ENCODE results near the gene FHDC1. TPM values are rescaled to one million over a fixed set of nuclear protein-coding genes. Genes with fewer than 3 reads are reported as not detected.
A peak's percentile ranks its signal among the peaks of the same experiment; 100 is the strongest.

The FHDC1 gene
- total and polyA plus RNA-seq, 8 donors, result 9.0 to 32.9 (median 10.4) TPM

- H3K4me1 ChIP-seq, result no peaks in the 10 kb centered on the region
- H3K9me3 ChIP-seq, result no peaks in the 10 kb centered on the region
- no peak overlapping the region for H3K27ac ChIP-seq
- H3K36me3 ChIP-seq, result no peaks in the 10 kb centered on the region
- intact Hi-C loops (cut with DNase I), result no loop called here
- ATAC-seq (no peak), DNase-seq (no peak)
- TF ChIP-seq, protein P1, sequence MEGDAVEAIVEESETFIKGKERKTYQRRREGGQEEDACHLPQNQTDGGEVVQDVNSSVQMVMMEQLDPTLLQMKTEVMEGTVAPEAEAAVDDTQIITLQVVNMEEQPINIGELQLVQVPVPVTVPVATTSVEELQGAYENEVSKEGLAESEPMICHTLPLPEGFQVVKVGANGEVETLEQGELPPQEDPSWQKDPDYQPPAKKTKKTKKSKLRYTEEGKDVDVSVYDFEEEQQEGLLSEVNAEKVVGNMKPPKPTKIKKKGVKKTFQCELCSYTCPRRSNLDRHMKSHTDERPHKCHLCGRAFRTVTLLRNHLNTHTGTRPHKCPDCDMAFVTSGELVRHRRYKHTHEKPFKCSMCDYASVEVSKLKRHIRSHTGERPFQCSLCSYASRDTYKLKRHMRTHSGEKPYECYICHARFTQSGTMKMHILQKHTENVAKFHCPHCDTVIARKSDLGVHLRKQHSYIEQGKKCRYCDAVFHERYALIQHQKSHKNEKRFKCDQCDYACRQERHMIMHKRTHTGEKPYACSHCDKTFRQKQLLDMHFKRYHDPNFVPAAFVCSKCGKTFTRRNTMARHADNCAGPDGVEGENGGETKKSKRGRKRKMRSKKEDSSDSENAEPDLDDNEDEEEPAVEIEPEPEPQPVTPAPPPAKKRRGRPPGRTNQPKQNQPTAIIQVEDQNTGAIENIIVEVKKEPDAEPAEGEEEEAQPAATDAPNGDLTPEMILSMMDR (IDR thresholded peaks at IDR 0.05), result no peak
- H3K27me3 ChIP-seq, result peaks cover 0 to 4% of the 10 kb centered on the region in 2 donors
- no peak overlapping the region for H3K4me3 ChIP-seq
Measured at GRCh38 chr4:152928286-152928685, 7.8 kb upstream of the FHDC1 start.

- no peak overlapping the region for H3K4me3 ChIP-seq
- no peaks in the 10 kb centered on the region for H3K9me3 ChIP-seq
- intact Hi-C loops (cut with DNase I), result no loop called here
- H3K27me3 ChIP-seq, result peaks cover 0 to 18% of the 10 kb centered on the region in 2 donors
- ATAC-seq (no peak), DNase-seq (no peak)
- H3K4me1 ChIP-seq, result no peaks in the 10 kb centered on the region
- H3K27ac ChIP-seq, result no peak overlapping the region
- H3K36me3 ChIP-seq, result no peaks in the 10 kb centered on the region
- TF ChIP-seq, protein P1 (IDR thresholded peaks at IDR 0.05), result no peak
Measured at GRCh38 chr4:152929888-152930287, 6.2 kb upstream of the FHDC1 start.

GRCh38 chr4:152935143-152935542 lies 980 bp upstream of the FHDC1 start:
- Histone ChIP-seq H3K27ac (peak overlapping the region; percentile 82), H3K9me3 (no peaks in the 10 kb centered on the region), H3K27me3 (peaks cover 5 to 71% of the 10 kb centered on the region in 2 donors), H3K36me3 (no peaks in the 10 kb centered on the region), H3K4me3 (peak overlapping the region in 1 of 2 donors; percentile 58), H3K4me1 (peaks cover 0 to 33% of the 10 kb centered on the region in 2 donors)
- intact Hi-C loops (cut with DNase I), result no loop called here
- ATAC-seq (peak; percentile 25), DNase-seq (peak in 3 of 4 donors; percentile 34 to 45 (median 40))
- TF ChIP-seq, protein P1 (IDR thresholded peaks at IDR 0.05), result no peak

GRCh38 chr4:152936446-152937335 lies 568 bp downstream of the FHDC1 start:
- Histone ChIP-seq H3K4me1 (peaks cover 0 to 33% of the 10 kb centered on the region in 2 donors), H3K27ac (peak overlapping the region; percentile 82), H3K9me3 (no peaks in the 10 kb centered on the region), H3K27me3 (peaks cover 5 to 81% of the 10 kb centered on the region in 2 donors), H3K4me3 (peak overlapping the region; percentile 58 to 65), H3K36me3 (no peaks in the 10 kb centered on the region)
- TF ChIP-seq, protein P1 (IDR thresholded peaks at IDR 0.05), result no peak
- intact Hi-C loops (cut with DNase I), result no loop called here
- ATAC-seq, result peak; percentile 36
- peak in 3 of 4 donors; percentile 36 to 85 (median 39) for DNase-seq

All from left lung (tissue), 10 donors.